ENCODE measurements around the gene CCDC83. TPM values are rescaled to one million over a fixed set of nuclear protein-coding genes. Genes with fewer than 3 reads are reported as not detected.

The CCDC83 gene
- total RNA-seq, 1 experiment from 2014 or later: not detected

- H3K4me1 ChIP-seq (ENCODE audit: insufficient read depth, low read length): no peaks in the 10 kb centered on the region
- H3K4me2 ChIP-seq (ENCODE audit: insufficient read depth, insufficient read length, low read length): no peak overlapping the region
- no peaks in the 10 kb centered on the region for H3K27me3 ChIP-seq (ENCODE audit: insufficient read depth, low read length)
- no peaks in the 10 kb centered on the region for H3K79me1 ChIP-seq (ENCODE audit: insufficient read depth, low read depth, low read length, poor library complexity, severe bottlenecking)
- no peak for DNase-seq
- Mint-ChIP-seq H3K27ac (no peak overlapping the region), H3K4me1 (peaks cover 4% of the 10 kb centered on the region in 2 experiments; a peak in 2 of 4 replicates), H3K36me3 (ENCODE audit: insufficient read depth in 1 of 3, low read depth in 3 of 3) (peaks cover 0 to 10% (median 4%) of the 10 kb centered on the region in 3 experiments; a peak in 4 of 7 replicates), H3K4me3 (no peak overlapping the region), H3K9me3 (peaks cover 3 to 7% of the 10 kb centered on the region in 2 experiments; a peak in 4 of 5 replicates), H3K27me3 (ENCODE audit: low read depth) (peaks cover 2% of the 10 kb centered on the region; the same call in 1 of the 2 replicates)
- no peaks in the 10 kb centered on the region for H3K23me2 ChIP-seq (ENCODE audit: insufficient read length, low read depth, low read length, poor library complexity, severe bottlenecking)
- no peak overlapping the region for H3K14ac ChIP-seq (ENCODE audit: insufficient read depth, low read length)
- H3K9me3 ChIP-seq (ENCODE audit: control insufficient read depth, low read depth, low read length): no peaks in the 10 kb centered on the region
- no peaks in the 10 kb centered on the region for H3K79me2 ChIP-seq (ENCODE audit: insufficient read depth, low read length)
- no peak overlapping the region for H2BK120ac ChIP-seq (ENCODE audit: low read depth, low read length, poor library complexity, severe bottlenecking)
- H3K9ac ChIP-seq (ENCODE audit: extremely low read depth, insufficient read length, low read length): no peak overlapping the region
- H3K18ac ChIP-seq (ENCODE audit: insufficient read length, low read depth, low read length): no peak overlapping the region
- TF ChIP-seq CTCF (conservative IDR thresholded peaks at IDR 0.05): no peak
- H2BK12ac ChIP-seq (ENCODE audit: insufficient read length, low read depth, low read length): no peak overlapping the region
- H2BK20ac ChIP-seq (ENCODE audit: low read depth, low read length, poor library complexity, severe bottlenecking): no peak overlapping the region
- no peak overlapping the region for H4K8ac ChIP-seq (replicated peaks; ENCODE audit: insufficient read length, low read depth, low read length)
- no peak overlapping the region for H3K56ac ChIP-seq (ENCODE audit: insufficient read length, low read depth, low read length)
- no peaks in the 10 kb centered on the region for H4K20me1 ChIP-seq (ENCODE audit: control insufficient read depth, insufficient read depth, insufficient read length)
- H2BK15ac ChIP-seq (ENCODE audit: low read depth, low read length): no peak overlapping the region
- no peak overlapping the region for H3K23ac ChIP-seq (ENCODE audit: insufficient read length, low read depth, low read length)
- no peak overlapping the region for H2AK5ac ChIP-seq (ENCODE audit: insufficient read length, low read length)
- no peak overlapping the region for H3T11ph ChIP-seq (ENCODE audit: low read length)
- H3K27ac ChIP-seq (ENCODE audit: insufficient read length, low read depth, low read length): no peak overlapping the region
- H4K91ac ChIP-seq (ENCODE audit: insufficient read length, low read depth, low read length): no peak overlapping the region
- no peak overlapping the region for H3K4ac ChIP-seq (ENCODE audit: low read depth, low read length)
- whole genome bisulfite sequencing (ENCODE audit: extremely low coverage, insufficient read length, low lambda C conversion rate): no CpG with 5 or more reads among the region's 1 CpG
- H2AFZ ChIP-seq (ENCODE audit: low read length): no peak overlapping the region
- no peak overlapping the region for H2BK5ac ChIP-seq (ENCODE audit: insufficient read length, low read length)
- H4K5ac ChIP-seq (ENCODE audit: insufficient read length, low read depth, low read length): no peak overlapping the region
Observed at GRCh38 chr11:85937835-85938234, 82.7 kb downstream of the CCDC83 start.

Data from H9 (cell line).